Measurements from ENCODE around the gene FAM76A. TPM values are rescaled to one million over a fixed set of nuclear protein-coding genes. Genes with fewer than 3 reads are reported as not detected.

The FAM76A gene
- total and polyA plus RNA-seq, 4 donors, result 1.7 to 7.4 (median 4.9) TPM

- H3K9ac ChIP-seq (ENCODE audit: low read depth in 1 of 2, low read length in 2 of 2), result no peak overlapping the region
- no peak overlapping the region for H3K4me3 ChIP-seq (ENCODE audit: low read depth in 1 of 3, low read length in 3 of 3)
- H3K27ac ChIP-seq (ENCODE audit: low read depth in 1 of 2, low read length in 2 of 2), result no peak overlapping the region
- H3K27me3 ChIP-seq (ENCODE audit: control insufficient read depth in 4 of 4, insufficient read depth in 4 of 4, low read length in 3 of 4), result no peaks in the 10 kb centered on the region
- no peaks in the 10 kb centered on the region for H3K4me1 ChIP-seq (ENCODE audit: control insufficient read depth in 4 of 4, insufficient read depth in 4 of 4, low read length in 3 of 4)
- no peak for DNase-seq (ENCODE audit: low spot score)
- H3K9me3 ChIP-seq (ENCODE audit: control insufficient read depth in 4 of 4, low read length in 3 of 4), result peaks cover 0 to 8% (median 3%) of the 10 kb centered on the region in 4 donors
- TF ChIP-seq HNF4G (IDR thresholded peaks at IDR 0.05) (no peak), FOXA2 (IDR thresholded peaks at IDR 0.05) (no peak), TAF1 (conservative IDR thresholded peaks at IDR 0.05) (no peak), RAD21 (IDR thresholded peaks at IDR 0.05) (no peak), EGR1 (IDR thresholded peaks at IDR 0.05; ENCODE audit: low read depth in 2 of 2) (no peak), HNF4A (conservative IDR thresholded peaks at IDR 0.05) (no peak), FOXA1 (IDR thresholded peaks at IDR 0.05) (no peak), SP1 (IDR thresholded peaks at IDR 0.05) (no peak)
- WGBS, result 76% methylated on average over 3 of the region's 3 CpGs
- H3K36me3 ChIP-seq (ENCODE audit: control insufficient read depth in 4 of 4, insufficient read depth in 3 of 4, low read depth in 1 of 4, low read length in 3 of 4), result no peaks in the 10 kb centered on the region
These were observed 11.8 kb upstream of the FAM76A start for GRCh38 chr1:27713869-27714513.

- Histone ChIP-seq H3K4me3 (ENCODE audit: low read depth in 1 of 3, low read length in 3 of 3) (no peak overlapping the region), H3K9ac (ENCODE audit: low read depth in 1 of 2, low read length in 2 of 2) (no peak overlapping the region), H3K4me1 (ENCODE audit: control insufficient read depth in 4 of 4, insufficient read depth in 4 of 4, low read length in 3 of 4) (peaks cover 0 to 10% (median 2%) of the 10 kb centered on the region in 4 donors), H3K27ac (ENCODE audit: low read depth in 1 of 2, low read length in 2 of 2) (no peak overlapping the region), H3K9me3 (ENCODE audit: control insufficient read depth in 4 of 4, low read length in 3 of 4) (peaks cover 0 to 8% (median 3%) of the 10 kb centered on the region in 4 donors), H3K36me3 (ENCODE audit: control insufficient read depth in 4 of 4, insufficient read depth in 3 of 4, low read depth in 1 of 4, low read length in 3 of 4) (no peaks in the 10 kb centered on the region), H3K27me3 (ENCODE audit: control insufficient read depth in 4 of 4, insufficient read depth in 4 of 4, low read length in 3 of 4) (no peaks in the 10 kb centered on the region)
- no peak for DNase-seq (ENCODE audit: low spot score)
- WGBS, result 75% methylated on average over 2 of the region's 2 CpGs
- TF ChIP-seq HNF4G (IDR thresholded peaks at IDR 0.05), result no peak
- TF ChIP-seq FOXA1 (IDR thresholded peaks at IDR 0.05), result no peak
- no peak for TF ChIP-seq JUND (IDR thresholded peaks at IDR 0.05)
These were observed 9.4 kb upstream of the FAM76A start for GRCh38 chr1:27716262-27716895.

GRCh38 chr1:27719286-27720251, 6.2 kb upstream of the FAM76A start:
- peaks cover 0 to 8% (median 3%) of the 10 kb centered on the region in 4 donors for H3K9me3 ChIP-seq (ENCODE audit: control insufficient read depth in 4 of 4, low read length in 3 of 4)
- no peak overlapping the region for H3K27ac ChIP-seq (ENCODE audit: low read depth in 1 of 2, low read length in 2 of 2)
- no peaks in the 10 kb centered on the region for H3K27me3 ChIP-seq (ENCODE audit: control insufficient read depth in 4 of 4, insufficient read depth in 4 of 4, low read length in 3 of 4)
- DNase-seq (ENCODE audit: low spot score), result no peak
- peak in 1 of 2 donors; percentile 40 for TF ChIP-seq RAD21 (IDR thresholded peaks at IDR 0.05)
- peak; percentile 67 to 68 for TF ChIP-seq HNF4A (conservative IDR thresholded peaks at IDR 0.05)
- no peak for TF ChIP-seq HNF4G (IDR thresholded peaks at IDR 0.05)
- TF ChIP-seq CTCF (IDR thresholded peaks at IDR 0.05; ENCODE audit: low read depth, low read length, missing input control), result peak; percentile 10
- H3K4me3 ChIP-seq (ENCODE audit: low read depth in 1 of 3, low read length in 3 of 3), result no peak overlapping the region
- peaks cover 0 to 10% (median 2%) of the 10 kb centered on the region in 4 donors for H3K4me1 ChIP-seq (ENCODE audit: control insufficient read depth in 4 of 4, insufficient read depth in 4 of 4, low read length in 3 of 4)
- H3K9ac ChIP-seq (ENCODE audit: low read depth in 1 of 2, low read length in 2 of 2), result no peak overlapping the region
- 62% methylated on average over 5 of the region's 5 CpGs for WGBS
- H3K36me3 ChIP-seq (ENCODE audit: control insufficient read depth in 4 of 4, insufficient read depth in 3 of 4, low read depth in 1 of 4, low read length in 3 of 4), result no peaks in the 10 kb centered on the region
